D341Med (cell line): ENCODE results near the gene MAZ.
A peak's percentile ranks its signal among the peaks of the same experiment; 100 is the strongest.

Experiments
- DNase-seq: peaks from one replicate; pipeline ENCODE4 v3.0.0; 2012; ENCODE audit warnings: low spot score

Gene MAZ

DNA sequence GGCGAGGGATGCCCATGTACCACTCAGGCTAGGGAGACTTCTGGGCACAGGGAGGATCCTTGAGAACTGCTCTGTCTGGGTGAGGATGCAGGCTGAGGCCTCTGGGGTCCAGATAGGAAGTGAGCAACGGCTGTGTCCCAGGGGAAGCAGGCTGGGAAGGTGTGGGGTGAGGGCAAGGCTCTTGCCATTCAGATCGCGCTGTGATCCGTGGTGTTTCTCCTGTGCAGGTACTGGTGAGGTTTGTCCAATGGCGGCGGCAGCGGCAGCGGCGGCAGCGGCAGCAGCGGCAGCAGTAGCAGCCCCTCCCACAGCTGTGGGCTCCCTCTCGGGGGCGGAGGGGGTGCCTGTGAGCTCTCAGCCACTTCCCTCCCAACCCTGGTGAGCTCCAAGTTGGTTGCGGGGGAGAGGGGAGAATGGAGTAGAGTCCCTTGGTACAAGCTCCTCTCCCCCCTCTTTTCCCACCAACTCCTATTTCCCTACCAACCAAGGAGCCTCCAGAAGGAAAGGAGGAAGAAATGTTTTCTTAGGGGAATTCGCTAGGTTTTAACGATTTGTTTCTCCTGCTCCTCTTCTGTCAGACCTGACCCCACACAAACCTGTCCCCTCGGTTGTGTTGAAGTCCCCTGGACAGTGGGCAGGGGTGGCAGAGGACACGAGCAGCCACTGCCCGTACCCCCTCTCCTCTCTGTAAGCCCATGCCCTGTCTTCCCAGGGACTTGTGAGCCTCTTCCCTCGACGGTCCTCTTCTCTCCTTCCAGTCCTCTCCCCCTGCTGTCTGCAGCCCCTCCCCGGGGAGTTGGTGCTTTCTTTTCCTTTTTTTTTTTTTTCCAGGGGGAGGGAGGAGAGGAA lies 3.7 kb downstream of the MAZ start:
- DNase-seq: no peak

DNA sequence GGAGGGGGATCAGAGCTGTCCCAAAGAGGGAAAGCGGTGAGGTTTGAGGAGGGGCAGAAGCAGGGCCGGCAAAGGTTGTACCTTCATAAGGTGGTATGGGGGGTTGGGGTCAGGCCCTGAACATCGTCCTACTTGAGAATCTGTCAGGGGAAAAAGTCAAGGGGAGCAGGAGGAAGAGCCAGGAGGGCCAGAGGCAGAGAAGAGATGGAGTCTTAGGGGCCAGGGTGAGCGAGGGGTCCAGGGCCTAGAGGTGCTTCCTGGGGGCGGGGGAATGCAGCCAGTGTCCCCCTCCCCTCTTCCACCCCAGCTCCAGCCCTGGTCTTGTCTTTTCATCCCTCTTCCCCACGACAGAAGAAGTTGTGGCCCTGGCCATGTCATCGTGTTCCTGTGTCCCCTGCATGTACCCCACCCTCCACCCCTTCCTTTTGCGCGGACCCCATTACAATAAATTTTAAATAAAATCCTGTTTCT lies 4.4 kb downstream of the MAZ start:
- DNase-seq: no peak

DNA sequence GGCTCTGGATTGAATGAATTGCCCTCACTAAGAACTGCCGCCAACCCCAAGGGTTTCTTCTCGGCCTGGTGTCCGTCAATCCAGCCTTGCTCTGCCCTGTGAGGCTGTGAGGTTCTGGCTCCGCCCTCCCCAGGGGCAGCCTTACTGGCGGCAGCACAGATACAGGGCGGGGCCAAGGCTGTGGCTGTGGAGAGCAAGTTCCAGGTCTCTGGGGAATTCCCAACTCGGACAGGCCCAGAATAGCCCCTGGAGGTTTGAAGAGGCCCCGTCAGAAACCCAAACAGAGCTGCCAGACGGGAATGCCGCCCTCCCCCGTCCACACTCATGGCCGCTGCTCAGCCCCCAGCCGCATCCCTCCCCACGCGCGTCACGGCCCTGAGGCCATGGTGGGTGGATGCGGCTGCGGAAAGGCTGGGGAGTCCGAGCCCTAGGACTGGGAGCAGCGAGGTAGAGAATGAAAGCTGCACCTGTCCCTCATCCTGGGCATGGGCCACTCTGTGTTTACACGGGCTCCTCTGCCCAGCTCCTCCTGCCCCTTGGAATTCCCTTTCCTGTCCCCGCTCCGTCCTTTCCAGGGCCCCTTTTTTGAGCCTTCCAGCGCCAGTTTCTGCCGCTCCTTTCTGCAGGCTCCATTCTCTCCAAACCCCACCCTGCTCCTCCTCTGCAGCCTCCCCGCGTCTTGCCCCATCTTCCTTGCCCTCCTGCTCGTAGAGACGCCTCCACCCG lies 5.0 kb downstream of the MAZ start:
- DNase-seq: peak; percentile 76

GRCh38 chr16:29811896-29812665 lies 5.8 kb downstream of the MAZ start, which contains the start of gene PRRT2:
PRRT2 (plus strand) TSS chr16:29812193; CDS start chr16:29813055, 862 bp downstream.
- DNase-seq: peak; percentile 78

DNA sequence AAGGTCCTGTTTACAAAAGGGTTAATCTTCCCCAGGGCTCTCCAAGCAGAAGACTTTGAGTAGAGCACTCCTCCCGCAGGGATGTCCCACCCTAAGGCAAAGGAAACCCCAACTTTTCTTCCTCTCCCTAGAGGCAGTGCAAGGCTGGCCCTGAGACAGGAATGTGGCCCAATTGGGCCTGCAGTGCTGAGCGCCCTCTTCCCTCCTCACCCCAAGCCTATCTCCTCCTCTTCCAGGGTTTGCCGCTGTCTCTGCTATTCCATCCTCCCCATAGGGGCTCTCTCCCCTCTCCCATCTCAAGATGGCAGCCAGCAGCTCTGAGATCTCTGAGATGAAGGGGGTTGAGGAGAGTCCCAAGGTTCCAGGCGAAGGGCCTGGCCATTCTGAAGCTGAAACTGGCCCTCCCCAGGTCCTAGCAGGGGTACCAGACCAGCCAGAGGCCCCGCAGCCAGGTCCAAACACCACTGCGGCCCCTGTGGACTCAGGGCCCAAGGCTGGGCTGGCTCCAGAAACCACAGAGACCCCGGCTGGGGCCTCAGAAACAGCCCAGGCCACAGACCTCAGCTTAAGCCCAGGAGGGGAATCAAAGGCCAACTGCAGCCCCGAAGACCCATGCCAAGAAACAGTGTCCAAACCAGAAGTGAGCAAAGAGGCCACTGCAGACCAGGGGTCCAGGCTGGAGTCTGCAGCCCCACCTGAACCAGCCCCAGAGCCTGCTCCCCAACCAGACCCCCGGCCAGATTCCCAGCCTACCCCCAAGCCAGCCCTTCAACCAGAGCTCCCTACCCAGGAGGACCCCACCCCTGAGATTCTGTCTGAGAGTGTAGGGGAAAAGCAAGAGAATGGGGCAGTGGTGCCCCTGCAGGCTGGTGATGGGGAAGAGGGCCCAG lies 6.7 kb downstream of the MAZ start:
- DNase-seq: no peak

DNA sequence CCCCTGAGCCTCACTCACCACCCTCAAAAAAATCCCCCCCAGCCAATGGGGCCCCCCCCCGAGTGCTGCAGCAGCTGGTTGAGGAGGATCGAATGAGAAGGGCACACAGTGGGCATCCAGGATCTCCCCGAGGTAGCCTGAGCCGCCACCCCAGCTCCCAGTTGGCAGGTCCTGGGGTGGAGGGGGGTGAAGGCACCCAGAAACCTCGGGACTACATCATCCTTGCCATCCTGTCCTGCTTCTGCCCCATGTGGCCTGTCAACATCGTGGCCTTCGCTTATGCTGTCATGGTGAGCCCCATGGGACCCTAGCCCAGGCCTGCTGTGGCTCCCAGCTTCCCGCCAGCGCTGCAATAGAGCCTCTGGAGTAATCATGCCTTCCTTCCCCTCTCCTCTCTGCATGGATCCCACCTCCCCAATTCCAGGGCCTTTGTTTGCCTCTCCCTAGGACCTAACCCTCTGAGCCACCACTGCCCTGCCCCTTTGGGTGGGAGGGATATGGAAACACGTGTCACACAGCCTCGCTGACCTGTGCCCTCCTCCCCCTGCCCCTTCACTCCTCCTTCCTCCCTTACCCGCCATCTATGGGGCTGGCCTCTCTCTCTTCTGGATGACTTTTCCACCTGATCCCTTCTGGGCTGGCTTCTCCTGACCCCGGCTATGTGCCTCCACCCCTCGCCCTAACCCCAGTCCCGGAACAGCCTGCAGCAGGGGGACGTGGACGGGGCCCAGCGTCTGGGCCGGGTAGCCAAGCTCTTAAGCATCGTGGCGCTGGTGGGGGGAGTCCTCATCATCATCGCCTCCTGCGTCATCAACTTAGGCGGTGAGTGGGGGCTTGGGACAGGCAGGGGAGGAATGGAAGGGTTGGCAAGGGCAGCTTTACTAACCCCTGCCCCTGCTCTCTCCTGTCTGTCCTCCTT lies 7.6 kb downstream of the MAZ start:
- no peak for DNase-seq

DNA sequence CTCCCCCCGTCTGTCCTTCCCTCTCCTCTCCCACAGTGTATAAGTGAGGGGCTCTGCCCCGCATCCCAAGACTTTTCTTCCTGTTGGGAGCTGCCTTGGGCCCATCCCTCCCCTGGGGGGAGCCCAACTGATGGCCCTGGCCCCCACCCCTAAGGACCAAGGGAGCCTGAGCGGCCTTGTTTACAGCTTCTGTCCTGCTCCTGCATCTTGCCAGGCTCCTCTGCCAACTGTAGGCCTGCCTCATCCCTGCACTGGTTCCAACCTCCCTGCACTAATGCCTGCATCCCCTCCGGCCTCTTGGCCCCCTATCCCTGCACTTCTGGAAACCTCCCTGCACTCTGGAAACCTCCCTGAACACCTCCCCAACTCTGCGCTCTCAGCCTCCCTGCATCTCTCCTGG lies 8.3 kb downstream of the MAZ start:
- DNase-seq: no peak

DNA sequence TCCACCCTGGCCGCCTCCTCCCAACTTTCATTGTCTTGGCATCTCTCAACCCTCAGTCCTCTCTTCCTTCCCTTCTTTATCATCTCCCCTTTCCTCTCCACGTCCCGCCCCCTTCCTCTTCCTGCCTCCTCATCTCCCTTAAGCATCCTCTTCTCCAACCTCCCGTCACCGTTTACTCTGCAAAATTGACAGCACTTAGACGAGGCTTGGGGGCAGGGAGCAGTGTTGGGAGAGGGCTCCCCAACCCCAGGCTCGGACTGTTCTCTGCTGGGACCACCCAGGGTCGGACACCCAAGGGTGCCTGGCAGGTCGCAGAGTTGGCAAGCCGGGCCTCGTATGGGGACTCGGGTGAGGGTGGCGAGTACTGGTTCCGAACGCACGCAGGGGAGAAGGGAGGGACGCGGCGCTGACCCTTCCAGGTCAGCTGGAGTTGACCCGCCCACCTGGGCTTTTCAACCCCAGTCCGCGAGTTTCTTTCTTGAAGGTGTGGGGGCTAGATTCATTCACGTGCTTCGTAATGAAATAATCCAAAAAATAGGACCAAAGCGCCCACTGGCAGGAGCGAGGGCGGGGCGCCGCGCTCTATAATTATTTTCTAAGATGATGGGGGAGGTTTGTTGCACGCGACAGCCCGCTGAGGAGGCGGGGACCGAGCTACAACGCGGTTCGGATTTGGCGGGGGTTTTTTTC lies 8.8 kb downstream of the MAZ start:
- DNase-seq: no peak

DNA sequence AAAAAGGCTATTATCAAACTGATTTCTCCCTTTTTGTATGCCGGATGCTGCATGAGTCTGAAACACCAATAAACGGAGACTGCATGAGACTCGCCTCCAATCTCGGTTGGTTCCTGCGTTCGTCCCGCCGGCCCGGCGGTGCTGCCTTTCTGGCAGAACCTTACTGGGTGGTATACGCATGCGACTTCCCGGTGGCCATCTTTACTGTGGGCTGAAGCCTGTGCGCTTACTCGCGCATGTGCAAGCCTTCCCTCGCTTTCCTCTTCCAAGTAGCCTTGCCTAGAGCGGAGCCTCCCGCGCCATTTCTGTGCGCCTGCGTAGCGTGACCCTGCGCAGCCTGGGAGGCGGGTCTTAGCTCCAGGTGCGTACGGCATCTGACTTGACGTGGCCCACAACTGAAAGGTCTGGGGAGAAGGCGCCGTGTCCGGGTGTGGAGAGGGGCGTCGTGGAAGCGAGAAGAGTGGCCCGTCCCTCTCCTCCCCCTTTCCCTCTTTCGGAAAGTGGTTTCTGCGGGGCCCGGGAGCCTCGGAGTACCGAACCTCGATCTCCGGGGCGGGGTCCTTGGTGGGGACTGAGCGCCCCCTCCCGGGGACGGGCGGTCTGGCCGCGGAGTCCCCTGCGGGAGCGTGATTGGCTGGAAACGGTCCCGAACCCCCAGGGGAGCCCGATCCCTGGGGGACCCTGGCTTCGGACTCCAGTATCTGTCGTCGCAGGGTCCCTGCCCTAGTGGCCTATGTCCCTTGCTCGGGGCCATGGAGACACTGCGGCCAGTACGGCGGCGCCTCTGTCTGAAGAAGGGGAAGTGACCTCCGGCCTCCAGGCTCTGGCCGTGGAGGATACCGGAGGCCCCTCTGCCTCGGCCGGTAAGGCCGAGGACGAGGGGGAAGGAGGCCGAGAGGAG lies 9.7 kb downstream of the MAZ start, which contains the start of gene PAGR1:
Gene PAGR1, plus strand, starts transcription at position 360 of the 901 bp plus-strand sequence. Its CDS starts 374 bp downstream, at position 734.
- peak; percentile 90 for DNase-seq

GRCh38 chr16:29816694-29817441 lies 10.5 kb downstream of the MAZ start:
- DNase-seq: peak; percentile 60

GRCh38 chr16:29818082-29818481 lies 11.8 kb downstream of the MAZ start:
- no peak for DNase-seq

DNA sequence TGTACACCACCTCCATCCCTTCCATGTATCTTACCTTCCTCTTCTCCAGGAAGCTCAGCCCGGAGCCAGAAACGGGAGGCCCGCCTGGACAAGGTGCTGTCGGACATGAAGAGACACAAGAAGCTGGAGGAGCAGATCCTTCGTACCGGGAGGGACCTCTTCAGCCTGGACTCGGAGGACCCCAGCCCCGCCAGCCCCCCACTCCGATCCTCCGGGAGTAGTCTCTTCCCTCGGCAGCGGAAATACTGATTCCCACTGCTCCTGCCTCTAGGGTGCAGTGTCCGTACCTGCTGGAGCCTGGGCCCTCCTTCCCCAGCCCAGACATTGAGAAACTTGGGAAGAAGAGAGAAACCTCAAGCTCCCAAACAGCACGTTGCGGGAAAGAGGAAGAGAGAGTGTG lies 13.2 kb downstream of the MAZ start:
- DNase-seq: peak; percentile 52

DNA sequence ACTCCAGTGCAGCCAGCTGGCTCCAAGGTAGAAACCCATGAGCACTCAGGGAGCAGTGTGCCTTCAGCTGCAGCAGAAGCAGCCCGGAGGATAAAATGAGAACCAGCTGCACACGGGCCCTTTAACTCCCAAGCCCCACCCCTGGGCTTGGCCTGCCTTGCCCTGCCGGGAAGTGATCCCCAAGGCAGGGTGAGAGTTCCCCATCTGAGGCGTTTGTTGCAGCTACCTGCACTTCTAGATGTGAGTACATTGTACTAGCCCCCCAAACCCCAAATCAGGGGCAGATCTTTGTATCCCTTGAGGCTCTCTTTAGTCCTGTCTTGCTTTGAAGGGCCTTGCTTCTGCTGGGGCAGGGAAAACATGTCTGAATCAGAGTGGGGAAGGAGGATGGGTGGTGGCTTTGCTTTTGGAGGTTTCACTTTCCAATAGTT lies 14.0 kb downstream of the MAZ start, which contains the start of gene MVP:
Gene MVP, plus strand, starts transcription at position 192 of the 431 bp plus-strand sequence. CDS start 10,088 bp downstream, outside the sequence.
- peak; percentile 67 for DNase-seq

DNA sequence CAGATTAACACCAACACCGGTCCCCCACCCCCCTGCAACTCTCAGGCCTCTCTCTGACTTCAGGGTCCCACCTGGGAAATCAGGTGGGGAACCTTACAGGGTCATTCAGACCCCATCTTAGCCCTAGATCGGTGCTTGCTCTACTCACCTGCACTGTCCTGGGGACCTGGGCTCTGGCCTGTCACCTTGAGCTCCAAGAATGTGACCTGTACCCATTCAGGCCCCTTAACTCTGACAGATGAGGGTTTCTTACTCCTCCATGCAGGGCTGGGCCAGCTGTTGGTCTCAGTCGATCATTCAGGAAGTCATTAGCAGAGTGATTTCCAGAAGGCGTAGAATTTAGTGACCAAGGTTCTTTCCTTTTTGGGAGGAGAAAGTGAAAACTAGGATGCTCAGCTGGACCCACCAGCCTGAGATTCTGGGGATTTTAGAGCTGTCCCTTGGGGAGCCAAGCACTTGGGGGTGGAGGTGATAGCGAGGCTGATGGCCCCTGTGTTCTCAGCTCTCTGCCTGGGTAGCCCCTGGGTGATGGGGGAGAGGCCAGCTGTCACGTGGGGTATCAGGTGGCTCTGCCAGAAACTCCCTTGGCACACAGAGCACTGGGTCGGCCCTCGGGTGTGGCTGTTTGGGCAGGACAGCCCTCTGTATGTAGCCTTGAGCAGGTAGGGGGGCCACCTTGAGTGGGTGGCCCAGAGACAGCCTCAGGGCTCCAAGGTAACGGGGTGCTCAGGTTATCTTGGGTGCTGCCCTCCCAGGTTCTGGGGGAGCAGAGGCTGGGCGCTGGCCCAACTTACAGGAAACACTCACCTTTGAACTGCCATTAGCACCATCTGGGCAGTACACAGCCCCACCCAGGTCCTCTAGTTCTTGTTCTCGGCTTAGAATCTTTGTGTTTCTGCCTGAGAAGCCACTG lies 14.7 kb downstream of the MAZ start:
- DNase-seq: no peak

DNA sequence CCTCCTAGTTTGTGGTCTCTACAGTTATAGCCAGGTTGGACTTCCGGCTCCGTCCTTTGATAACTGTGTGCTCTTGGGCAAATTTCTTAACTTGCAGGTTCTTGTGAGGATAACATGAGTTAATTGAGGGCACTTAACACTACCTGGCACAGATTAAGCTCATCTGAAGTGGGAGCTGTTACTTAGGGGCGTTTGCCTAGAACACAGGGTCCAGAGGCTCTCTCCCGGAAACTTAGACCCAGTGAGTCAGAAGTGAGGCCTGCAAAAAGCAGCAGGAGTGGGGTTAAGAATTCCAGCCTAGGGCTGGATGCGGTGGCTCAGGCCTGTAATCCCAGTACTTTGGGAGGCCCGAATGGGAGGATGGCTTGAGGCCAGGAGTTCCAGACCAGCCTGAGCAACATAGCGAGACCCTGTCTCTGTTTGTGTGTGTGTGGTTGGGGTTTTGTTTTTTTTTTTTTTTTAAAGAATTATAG lies 15.3 kb downstream of the MAZ start:
- DNase-seq: no peak

GRCh38 chr16:29824589-29825144 lies 18.3 kb downstream of the MAZ start:
- DNase-seq: no peak
